SK-N-MC (cell line): Measurements from ENCODE around the gene TXLNB.

Source experiments
- EZH2 ChIP-seq: fragments of 200-600 bp; sonication (generic); IDR thresholded peaks from one replicate; pipeline ENCODE4 v1.6.1; 2017; ENCODE audit warnings: antibody characterized with exemption
- POLR2AphosphoS5 ChIP-seq: IDR thresholded peaks from 2 replicates; pipeline ENCODE4 v1.6.1; 2012; ENCODE audit warnings: mild to moderate bottlenecking, low read depth, low read length, borderline replicate concordance

GRCh38 chr6:139204978-139205377 lies 86.8 kb downstream of the TXLNB start:
- TF ChIP-seq POLR2AphosphoS5 (no peak), EZH2 (no peak)
